H1 (cell line): Measurements from ENCODE around the gene CXCL12. TPM values are rescaled to one million over a fixed set of nuclear protein-coding genes. Genes with fewer than 3 reads are reported as not detected.

Experiments used
- CTCF ChIA-PET: fragments of 300-600 bp; sonication (Branson Sonifier 250); formaldehyde crosslinking; loops from one replicate; lab custom pipeline; 2021; ENCODE audit not compliant: partially characterized antibody; lab: Charles Lee
- POLR2A ChIA-PET: fragments of 300-600 bp; sonication (Branson Sonifier 250); formaldehyde crosslinking; loops from one replicate; lab custom pipeline; 2021; ENCODE audit warnings: inconsistent platforms; ENCODE audit not compliant: partially characterized antibody; lab: Charles Lee
- DNase-seq, 2 experiments: peaks; one replicate each; pipeline versions ENCODE4 v3.0.0 to v3.0.0-alpha.2; 2010 to 2022; ENCODE audit warnings: low spot score in 2 of 2, low read depth in 1 of 2, mixed read lengths in 1 of 2
- FAIRE-seq: peaks from 2 replicates; lab custom pipeline; 2011; peaks lifted over from hg19 to GRCh38; lab: Jason Lieb, UNC
- H2AFZ ChIP-seq: 2 replicates; pipeline ENCODE4 v1.8.1; 2012; ENCODE audit warnings: low read length, inconsistent platforms
- H2AK5ac ChIP-seq: 2 replicates; pipeline ENCODE4 v1.6.1; 2013; ENCODE audit warnings: low read depth, low read length
- H2BK120ac ChIP-seq: replicated peaks from 2 replicates; pipeline ENCODE3; 2013; ENCODE audit warnings: low read depth, low read length, inconsistent platforms
- H2BK12ac ChIP-seq: 2 replicates; pipeline ENCODE4 v1.6.1; 2013; ENCODE audit warnings: low read depth, low read length
- H2BK15ac ChIP-seq: 2 replicates; pipeline ENCODE4 v1.6.1; 2013; ENCODE audit warnings: low read length
- H2BK20ac ChIP-seq: 2 replicates; pipeline ENCODE4 v1.6.1; 2013; ENCODE audit warnings: low read length
- H2BK5ac ChIP-seq: 2 replicates; pipeline ENCODE4 v1.6.1; 2013; ENCODE audit warnings: low read depth, low read length
- H3K14ac ChIP-seq: 2 replicates; pipeline ENCODE4 v1.6.1; 2013; ENCODE audit warnings: inconsistent platforms; ENCODE audit not compliant: insufficient read length
- H3K18ac ChIP-seq: 2 replicates; pipeline ENCODE4 v1.6.1; 2013; ENCODE audit warnings: low read length; ENCODE audit errors: extremely low read depth
- H3K23ac ChIP-seq: 2 replicates; pipeline ENCODE4 v1.6.1; 2013; ENCODE audit warnings: inconsistent platforms; ENCODE audit not compliant: insufficient read length
- H3K23me2 ChIP-seq: 2 replicates; pipeline ENCODE4 v1.6.1; 2013; ENCODE audit warnings: low read depth, low read length
- H3K27ac ChIP-seq: 2 replicates; pipeline ENCODE4 v1.6.1; 2011; ENCODE audit warnings: low read depth, low read length, inconsistent platforms
- H3K27me3 ChIP-seq, 4 experiments: replicated peaks in 1 of 4; 1 replicate in 1 of 4; 2 replicates in 3 of 4; pipeline versions ENCODE4 v1.6.1 to v1.8.1; 2011 to 2013; ENCODE audit warnings: low read length in 3 of 4, mild to moderate bottlenecking in 3 of 4, inconsistent platforms in 2 of 4, mixed read lengths in 2 of 4, moderate library complexity in 1 of 4; ENCODE audit not compliant: control insufficient read depth in 3 of 4, insufficient read depth in 3 of 4; ENCODE audit errors: extremely low read depth in 1 of 4
- H3K36me3 ChIP-seq, 4 experiments: 2 replicates each; pipeline versions ENCODE4 v1.6.1 to v1.8.1; 2011 to 2013; ENCODE audit warnings: mild to moderate bottlenecking in 4 of 4, low read length in 3 of 4, moderate library complexity in 2 of 4, control low read depth in 1 of 4, inconsistent platforms in 1 of 4; ENCODE audit not compliant: insufficient read depth in 4 of 4, control insufficient read depth in 2 of 4
- H3K4ac ChIP-seq: replicated peaks from 2 replicates; pipeline ENCODE3; 2013; ENCODE audit warnings: low read length, low read depth, mixed read lengths, inconsistent platforms; ENCODE audit not compliant: insufficient read length
- H3K4me1 ChIP-seq, 4 experiments: replicated peaks in 1 of 4; 1 replicate in 1 of 4; 2 replicates in 3 of 4; pipeline versions ENCODE4 v1.6.1 to v1.8.1; 2011 to 2013; ENCODE audit warnings: low read length in 3 of 4, inconsistent platforms in 2 of 4, mixed read lengths in 1 of 4; ENCODE audit not compliant: insufficient read depth in 4 of 4, control insufficient read depth in 3 of 4
- H3K4me2 ChIP-seq, 2 experiments: 2 replicates each; pipeline versions ENCODE4 v1.6.1 to v1.8.1; 2011 to 2013; ENCODE audit warnings: low read depth in 2 of 2, low read length in 2 of 2, control low read depth in 1 of 2, inconsistent platforms in 1 of 2, mild to moderate bottlenecking in 1 of 2; ENCODE audit not compliant: insufficient read depth in 1 of 2
- H3K4me3 ChIP-seq, 4 experiments: fragments of 200-600, 300-600 bp in 1 of 4; sonication (generic), shearing (Covaris generic), sonication (Bioruptor Twin) in 1 of 4; 2 replicates each; pipeline versions ENCODE4 v1.5.1 to v1.8.1; 2011 to 2016; ENCODE audit warnings: low read length in 4 of 4, low read depth in 3 of 4, control low read depth in 2 of 4, inconsistent platforms in 2 of 4, mild to moderate bottlenecking in 2 of 4, mixed read lengths in 1 of 4, moderate library complexity in 1 of 4; ENCODE audit not compliant: insufficient read depth in 2 of 4; ENCODE audit errors: extremely low read depth in 1 of 4
- H3K56ac ChIP-seq: replicated peaks from 2 replicates; pipeline ENCODE3; 2013; ENCODE audit warnings: low read depth, mild to moderate bottlenecking, mixed read lengths, low read length, inconsistent platforms; ENCODE audit not compliant: insufficient read length
- H3K79me1 ChIP-seq: 2 replicates; pipeline ENCODE4 v1.6.1; 2013; ENCODE audit warnings: low read depth, low read length, control low read depth
- H3K79me2 ChIP-seq, 2 experiments: 2 replicates each; pipeline versions ENCODE4 v1.6.1 to v1.8.1; 2012 to 2013; ENCODE audit warnings: low read length in 2 of 2, mild to moderate bottlenecking in 2 of 2, inconsistent platforms in 1 of 2; ENCODE audit not compliant: insufficient read depth in 2 of 2, control insufficient read depth in 1 of 2
- H3K9ac ChIP-seq, 4 experiments: replicated peaks in 1 of 4; 1 replicate in 1 of 4; 2 replicates in 3 of 4; pipeline versions ENCODE4 v1.6.1 to v1.8.1; 2011 to 2013; ENCODE audit warnings: low read depth in 3 of 4, low read length in 3 of 4, control low read depth in 2 of 4, mild to moderate bottlenecking in 2 of 4, moderate library complexity in 2 of 4, inconsistent platforms in 1 of 4; ENCODE audit errors: extremely low read depth in 1 of 4
- H3K9me3 ChIP-seq, 2 experiments: 2 replicates each; pipeline versions ENCODE4 v1.6.1 to v1.8.1; 2012 to 2013; ENCODE audit warnings: mild to moderate bottlenecking in 2 of 2, moderate library complexity in 2 of 2, control low read depth in 1 of 2, inconsistent platforms in 1 of 2, low read depth in 1 of 2, low read length in 1 of 2, mixed read lengths in 1 of 2; ENCODE audit not compliant: insufficient read depth in 2 of 2
- H4K20me1 ChIP-seq, 2 experiments: replicated peaks in 1 of 2; 2 replicates each; pipeline versions ENCODE3 to v1.8.1; 2011 to 2013; ENCODE audit warnings: inconsistent platforms in 2 of 2, low read length in 2 of 2, mild to moderate bottlenecking in 1 of 2; ENCODE audit not compliant: insufficient read depth in 2 of 2, control insufficient read depth in 1 of 2
- H4K5ac ChIP-seq: 2 replicates; pipeline ENCODE4 v1.6.1; 2013; ENCODE audit warnings: low read length, low read depth, mixed read lengths, inconsistent platforms; ENCODE audit not compliant: insufficient read length
- H4K8ac ChIP-seq: 2 replicates; pipeline ENCODE4 v1.8.0; 2013; ENCODE audit warnings: mild to moderate bottlenecking, moderate library complexity, low read length, inconsistent platforms; ENCODE audit not compliant: insufficient read depth; ENCODE audit errors: extremely low read depth
- H4K91ac ChIP-seq: replicated peaks from 2 replicates; pipeline ENCODE3; 2013; ENCODE audit warnings: low read length, mixed read lengths, inconsistent platforms; ENCODE audit not compliant: insufficient read length
- BRCA1 ChIP-seq: IDR thresholded peaks from 2 replicates; pipeline ENCODE4 v1.6.1; 2012; ENCODE audit warnings: low read depth, low read length, improper control_type of control experiment
- EGR1 ChIP-seq: IDR thresholded peaks from 2 replicates; pipeline ENCODE4 v1.6.1; 2011; ENCODE audit warnings: low read depth, low read length, borderline replicate concordance
- EP300 ChIP-seq, 2 experiments: IDR thresholded peaks; 1 replicate in 1 of 2; 2 replicates in 1 of 2; pipeline ENCODE4 v1.6.1; 2011 to 2012; ENCODE audit warnings: low read depth in 2 of 2, low read length in 2 of 2, mild to moderate bottlenecking in 2 of 2, borderline replicate concordance in 1 of 2, inconsistent platforms in 1 of 2, moderate library complexity in 1 of 2
- GABPA ChIP-seq: IDR thresholded peaks from 2 replicates; pipeline ENCODE4 v1.6.1; 2011; ENCODE audit warnings: mild to moderate bottlenecking, low read length, moderate library complexity, borderline replicate concordance; ENCODE audit not compliant: insufficient read depth
- HDAC2 ChIP-seq, 2 experiments: fragments of 300-600 bp in 1 of 2; sonication (generic) in 1 of 2; IDR thresholded peaks; 2 replicates each; pipeline ENCODE4 v1.6.1; 2011 to 2012; ENCODE audit warnings: low read depth in 2 of 2, low read length in 2 of 2, mild to moderate bottlenecking in 2 of 2, moderate library complexity in 2 of 2, borderline replicate concordance in 1 of 2, inconsistent platforms in 1 of 2
- JUND ChIP-seq: IDR thresholded peaks from 2 replicates; pipeline ENCODE4 v1.6.1; 2011; ENCODE audit warnings: mild to moderate bottlenecking, improper control_type of control experiment, low read length
- KDM4A ChIP-seq: IDR thresholded peaks from one replicate; pipeline ENCODE4 v1.7.1; 2012; ENCODE audit warnings: low read depth, mild to moderate bottlenecking, moderate library complexity, low read length, inconsistent platforms; ENCODE audit not compliant: severe bottlenecking
- NANOG ChIP-seq: IDR thresholded peaks from 2 replicates; pipeline ENCODE4 v1.6.1; 2011; ENCODE audit warnings: low read length, low read depth, mild to moderate bottlenecking, inconsistent platforms; ENCODE audit not compliant: insufficient read depth, poor library complexity, severe bottlenecking
- POLR2AphosphoS5 ChIP-seq: IDR thresholded peaks from 2 replicates; pipeline ENCODE4 v1.6.1; 2011; ENCODE audit warnings: low read depth, low read length
- RFX5 ChIP-seq: IDR thresholded peaks from 2 replicates; pipeline ENCODE4 v1.6.1; 2011; ENCODE audit warnings: low read depth, low read length, improper control_type of control experiment, borderline replicate concordance
- SP1 ChIP-seq: IDR thresholded peaks from 2 replicates; pipeline ENCODE4 v1.6.1; 2011; ENCODE audit warnings: low read depth, low read length
- YY1 ChIP-seq: IDR thresholded peaks from 2 replicates; pipeline ENCODE4 v1.6.1; 2011; ENCODE audit warnings: low read depth, mild to moderate bottlenecking, low read length
- WGBS, 2 experiments: shearing (Covaris generic) in 1 of 2; methylation state at CpG; one replicate each; pipeline versions ENCODE4 v1.1.6 to v1.1.7; 2013 to 2015; ENCODE audit warnings: low lambda C conversion rate in 2 of 2, mixed read lengths in 2 of 2, inconsistent platforms in 1 of 2, low coverage in 1 of 2, missing lambda C conversion rate in 1 of 2; ENCODE audit not compliant: insufficient replicate concordance in 2 of 2, insufficient coverage in 1 of 2, insufficient read length in 1 of 2; ENCODE audit errors: extremely low coverage in 1 of 2, missing lambda C conversion rate in 1 of 2; 5-methylcytosine and 5-hydroxymethylcytosine counted together
- polyA plus RNA-seq, 7 experiments: library from polyadenylated mRNA; depleted of rRNA in 3 of 7; stranded (reverse) in 5 of 7; unstranded in 2 of 7; fragments of >200 nt in 5 of 7; fragments of 200-250 nt in 2 of 7; gene quantifications; 1 replicate in 5 of 7; 2 replicates in 1 of 7; 4 replicates in 1 of 7; pipeline versions ENCODE4 v1.2.1 to v1.2.3, GENCODE V29; 2011 to 2013; ENCODE audit warnings: missing spikeins in 2 of 7, mixed read lengths in 2 of 7
- total RNA-seq: library from RNA; stranded (reverse); fragmentation: NEBNext Ultra II Directional; extraction: Animal tissue kit (Norgen Biotek cat#: 25700); gene quantifications from 2 replicates; pipeline ENCODE4 v1.2.1, GENCODE V29; 2021
- TF ChIP-seq, protein P1 (sequence below): IDR thresholded peaks from 2 replicates; pipeline ENCODE4 v1.6.1; 2011; ENCODE audit warnings: low read depth, mild to moderate bottlenecking, low read length; ENCODE audit not compliant: insufficient read depth

CXCL12 gene
- total and polyA plus RNA-seq, 2 of the 8 experiments (the other 6 are each of a cell fraction or from before 2014, with no cell fraction given), result 51.4 to 53.8 TPM

DNA sequence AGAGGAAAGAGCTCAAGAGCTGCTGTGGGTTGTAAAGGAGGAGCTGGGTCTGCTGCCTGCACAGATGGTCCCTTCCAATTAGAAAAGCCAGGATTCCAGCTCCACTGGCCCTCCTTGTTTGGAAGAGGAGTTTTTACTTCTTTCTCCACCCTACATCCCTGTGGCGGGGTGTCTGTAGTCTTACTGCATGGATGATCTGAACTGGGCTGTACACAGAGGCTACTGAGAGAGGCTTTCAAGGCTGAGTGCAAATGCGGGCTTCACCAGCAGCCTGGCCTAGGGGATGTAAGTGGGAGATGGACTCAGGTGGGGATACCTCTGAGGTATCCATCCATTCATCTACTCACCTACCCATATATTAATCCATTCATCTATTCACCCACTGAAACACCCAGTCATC is 7.1 kb upstream of the CXCL12 start:
- CTCF ChIA-PET, result interaction anchor here (1.2 to 1.9 kb wide), 2 partner anchors 10 to 35 kb away, joined by 3 to 6 read pairs; no protein-coding TSS in a partner anchor
- H4K20me1 ChIP-seq, result peaks cover 0 to 4% of the 10 kb centered on the region in 2 experiments
- 91% methylated on average over 2 of the region's 2 CpGs; no CpG with 5 or more reads in 1 of the 2 experiments for WGBS, 2 experiments
- no peak for TF ChIP-seq KDM4A
- TF ChIP-seq YY1, result no peak
- no peak for TF ChIP-seq GABPA
- TF ChIP-seq HDAC2 (IDR thresholded peaks at IDR 0.05; ENCODE audit: borderline replicate concordance in 1 of 2, low read depth in 2 of 2, low read length in 2 of 2), result no peak
- TF ChIP-seq BRCA1, result no peak
- no peak for TF ChIP-seq POLR2AphosphoS5
- TF ChIP-seq JUND, result no peak
- TF ChIP-seq RFX5, result no peak
- TF ChIP-seq NANOG, result no peak
- TF ChIP-seq SP1, result no peak
- TF ChIP-seq, protein P1, sequence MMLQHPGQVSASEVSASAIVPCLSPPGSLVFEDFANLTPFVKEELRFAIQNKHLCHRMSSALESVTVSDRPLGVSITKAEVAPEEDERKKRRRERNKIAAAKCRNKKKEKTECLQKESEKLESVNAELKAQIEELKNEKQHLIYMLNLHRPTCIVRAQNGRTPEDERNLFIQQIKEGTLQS, result no peak
- no peak for TF ChIP-seq EP300 (IDR thresholded peaks at IDR 0.05; ENCODE audit: borderline replicate concordance in 1 of 2, low read depth in 2 of 2, low read length in 2 of 2)
- TF ChIP-seq EGR1, result no peak

More for the DNA sequence above, 7.1 kb upstream of the CXCL12 start:
- Histone ChIP-seq H3K56ac (no peak overlapping the region), H2BK12ac (no peak overlapping the region), H3K79me1 (no peaks in the 10 kb centered on the region), H2BK120ac (no peak overlapping the region), H3K4me3 (no peak overlapping the region), H3K79me2 (no peaks in the 10 kb centered on the region), H3K23ac (no peak overlapping the region), H3K14ac (no peak overlapping the region), H3K4me1 (peaks cover 0 to under 1% (median 0%) of the 10 kb centered on the region in 4 experiments; a peak in 3 of 7 replicates), H3K4me2 (no peak overlapping the region), H3K9me3 (no peaks in the 10 kb centered on the region), H2BK15ac (no peak overlapping the region), H3K9ac (no peak overlapping the region), H3K4ac (no peak overlapping the region), H3K18ac (no peak overlapping the region), H4K5ac (no peak overlapping the region), H2AK5ac (0 out of 2 replicates have a peak overlapping the region, but pooled peaks have one; percentile 13), H3K23me2 (peaks cover 5% of the 10 kb centered on the region; the same call in 1 of the 2 replicates), H2AFZ (no peak overlapping the region), H3K27ac (no peak overlapping the region), H2BK5ac (no peak overlapping the region), H4K91ac (no peak overlapping the region), H2BK20ac (0 out of 2 replicates have a peak overlapping the region, but pooled peaks have one; percentile 34), H3K27me3 (peaks cover 0 to 1% (median under 1%) of the 10 kb centered on the region in 4 experiments; a peak in 3 of 7 replicates), H4K8ac (no peak overlapping the region), H3K36me3 (no peaks in the 10 kb centered on the region)
- DNase-seq, result no peak
- FAIRE-seq, result no peak
- POLR2A ChIA-PET, result no interaction called here
